Measurements from ENCODE around the gene COL4A2.

DNA sequence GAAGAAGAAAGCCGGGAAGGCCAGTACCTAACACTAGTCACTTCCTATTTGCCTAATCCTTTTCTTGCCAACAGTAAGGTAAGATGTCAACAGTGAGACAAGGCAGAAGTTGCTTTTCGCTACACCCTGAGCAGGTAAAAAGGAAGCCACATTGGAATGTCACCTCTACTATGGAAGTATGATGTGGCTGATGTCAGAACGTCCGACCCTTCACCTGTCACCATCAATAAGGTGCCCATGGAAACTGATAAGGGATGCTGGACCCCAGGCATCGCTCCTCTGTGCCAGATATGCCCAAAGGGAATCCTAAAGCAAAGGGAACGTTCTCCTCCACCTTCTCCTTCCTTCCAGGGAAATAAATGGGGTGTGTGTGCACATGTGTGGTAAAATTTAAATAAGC lies 34.4 kb upstream of the COL4A2 start:
- TF ChIP-seq, protein P1, sequence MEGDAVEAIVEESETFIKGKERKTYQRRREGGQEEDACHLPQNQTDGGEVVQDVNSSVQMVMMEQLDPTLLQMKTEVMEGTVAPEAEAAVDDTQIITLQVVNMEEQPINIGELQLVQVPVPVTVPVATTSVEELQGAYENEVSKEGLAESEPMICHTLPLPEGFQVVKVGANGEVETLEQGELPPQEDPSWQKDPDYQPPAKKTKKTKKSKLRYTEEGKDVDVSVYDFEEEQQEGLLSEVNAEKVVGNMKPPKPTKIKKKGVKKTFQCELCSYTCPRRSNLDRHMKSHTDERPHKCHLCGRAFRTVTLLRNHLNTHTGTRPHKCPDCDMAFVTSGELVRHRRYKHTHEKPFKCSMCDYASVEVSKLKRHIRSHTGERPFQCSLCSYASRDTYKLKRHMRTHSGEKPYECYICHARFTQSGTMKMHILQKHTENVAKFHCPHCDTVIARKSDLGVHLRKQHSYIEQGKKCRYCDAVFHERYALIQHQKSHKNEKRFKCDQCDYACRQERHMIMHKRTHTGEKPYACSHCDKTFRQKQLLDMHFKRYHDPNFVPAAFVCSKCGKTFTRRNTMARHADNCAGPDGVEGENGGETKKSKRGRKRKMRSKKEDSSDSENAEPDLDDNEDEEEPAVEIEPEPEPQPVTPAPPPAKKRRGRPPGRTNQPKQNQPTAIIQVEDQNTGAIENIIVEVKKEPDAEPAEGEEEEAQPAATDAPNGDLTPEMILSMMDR (IDR thresholded peaks at IDR 0.05; ENCODE audit: insufficient read depth, low read depth, low read length) = no peak
- TF ChIP-seq EZH2 (IDR thresholded peaks at IDR 0.05; ENCODE audit: insufficient read depth, low read length) = no peak

Data from astrocyte (in vitro differentiated cells and primary cell).